ENCODE results near the gene NT5C.
"Not testable (repeated sequence)": the region's sequence is repeated elsewhere in the genome, so short reads cannot be mapped to it uniquely, and the experiment has no call there.

Gene NT5C

GRCh38 chr17:75142236-75142971 is 10.9 kb upstream of the NT5C start:
- no peak for DNase-seq

- DNase-seq, result no peak
Measured at GRCh38 chr17:75138519-75138918, 7.0 kb upstream of the NT5C start.

GRCh38 chr17:75137762-75138161 is 6.2 kb upstream of the NT5C start:
- not testable (repeated sequence) for DNase-seq

DNA sequence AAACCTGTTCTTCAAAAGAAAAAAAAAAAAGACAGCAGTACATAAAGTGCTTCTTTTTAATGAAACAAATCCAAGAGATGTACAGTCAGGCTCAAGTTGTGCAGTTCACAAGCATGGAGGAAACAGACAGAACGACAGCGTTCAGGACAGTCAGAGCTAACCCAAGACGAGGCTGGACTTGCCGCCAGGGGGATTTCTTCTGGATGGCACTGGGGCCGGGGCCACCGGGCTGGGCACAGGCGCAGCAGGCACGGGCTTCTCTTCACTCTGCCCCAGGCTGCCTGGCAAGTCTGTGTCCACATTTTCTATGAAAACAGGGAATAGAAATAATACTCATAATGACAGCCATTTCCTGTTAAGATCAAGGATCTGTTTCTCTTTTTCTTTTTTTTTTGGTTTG is 4.4 kb upstream of the NT5C start:
- no peak for DNase-seq

DNA sequence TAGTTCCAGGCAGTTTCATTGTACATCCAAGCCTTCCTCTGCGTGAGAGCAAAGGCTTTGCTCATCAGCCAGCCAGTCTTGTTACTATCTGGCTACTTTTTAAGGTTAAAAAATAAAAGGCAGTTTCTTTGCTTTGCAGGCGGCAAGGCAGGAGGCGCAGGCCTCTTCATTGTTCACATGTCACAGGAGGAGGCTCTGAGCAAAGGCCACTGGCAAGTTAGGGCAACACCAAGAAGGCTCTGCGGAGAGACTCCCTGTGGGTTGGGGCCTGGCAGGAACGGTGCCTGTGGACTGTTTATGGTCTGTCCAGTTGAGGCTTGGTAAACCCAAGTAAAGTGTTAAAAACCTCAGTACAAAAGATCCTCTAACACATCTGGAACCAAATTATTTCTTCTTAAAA is 3.9 kb upstream of the NT5C start:
- DNase-seq, result no peak

- DNase-seq, result not testable (repeated sequence)
Measured at GRCh38 chr17:75133607-75134347, 2.2 kb upstream of the NT5C start.

DNA sequence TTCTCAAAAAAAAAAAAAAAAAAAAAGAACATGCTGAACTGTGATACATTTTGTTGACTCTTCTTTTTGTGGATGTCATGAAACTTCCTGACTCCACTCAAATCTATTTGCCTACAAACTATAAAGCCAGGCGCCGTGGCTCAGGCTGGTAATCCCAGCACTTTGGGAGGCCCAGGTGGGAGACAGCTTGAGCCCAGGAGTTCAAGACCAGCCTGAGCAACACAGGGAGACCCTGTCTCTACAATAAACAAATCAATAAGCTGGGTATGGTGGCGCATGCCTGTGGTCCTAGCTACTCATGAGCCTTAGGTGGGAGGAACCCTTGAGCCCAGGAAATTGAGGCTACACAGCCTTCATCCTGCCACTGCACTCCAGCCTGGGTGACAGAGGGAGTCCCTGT is 1.5 kb upstream of the NT5C start:
- DNase-seq, result no peak

DNA sequence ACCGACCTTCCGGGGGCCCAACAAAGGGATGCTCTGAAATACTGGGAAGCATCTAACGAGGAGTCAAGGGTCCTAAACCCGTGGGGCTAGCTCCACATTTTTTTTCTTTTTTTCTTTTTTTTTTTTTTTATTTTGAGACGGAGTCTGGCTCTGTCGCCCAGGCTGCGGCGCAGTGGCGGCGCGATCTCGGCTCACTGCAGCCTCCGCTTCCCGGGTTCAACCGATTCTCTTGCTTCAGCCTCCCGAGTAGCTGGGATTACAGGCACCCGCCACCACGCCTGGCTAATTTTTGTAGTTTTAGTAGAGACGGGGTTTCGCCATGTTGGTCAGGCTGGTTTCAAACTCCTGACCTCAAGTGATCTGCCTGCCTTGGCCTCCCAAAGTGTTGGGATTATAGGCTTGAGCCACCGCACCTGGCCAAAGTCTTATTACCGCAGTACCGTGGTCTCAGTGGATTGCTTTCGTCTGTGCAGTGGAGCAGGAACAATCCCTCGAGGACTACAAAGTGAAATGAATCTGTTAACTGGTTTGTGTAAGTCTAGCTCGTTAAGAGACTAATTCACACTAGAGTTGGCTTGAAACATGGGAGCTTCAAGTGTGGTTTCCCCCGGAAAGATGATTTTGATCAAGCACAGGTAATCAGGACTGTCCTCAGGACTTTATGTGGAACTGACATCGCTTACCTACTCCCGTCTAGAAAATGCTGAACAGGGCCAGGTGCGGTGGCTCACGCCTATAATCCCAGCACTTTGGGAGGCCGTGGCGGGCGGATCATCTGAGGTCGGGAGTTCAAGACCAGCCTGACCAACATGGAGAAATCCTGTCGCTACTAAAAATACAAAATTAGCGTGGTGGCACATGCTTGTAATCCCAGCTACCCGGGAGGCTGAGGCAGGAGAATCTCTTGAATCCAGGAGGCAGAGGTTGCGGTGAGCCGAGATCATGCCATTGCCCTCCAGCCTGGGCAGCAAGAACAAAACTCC is 767 bp upstream of the NT5C start:
- DNase-seq, result not testable (repeated sequence)

DNA sequence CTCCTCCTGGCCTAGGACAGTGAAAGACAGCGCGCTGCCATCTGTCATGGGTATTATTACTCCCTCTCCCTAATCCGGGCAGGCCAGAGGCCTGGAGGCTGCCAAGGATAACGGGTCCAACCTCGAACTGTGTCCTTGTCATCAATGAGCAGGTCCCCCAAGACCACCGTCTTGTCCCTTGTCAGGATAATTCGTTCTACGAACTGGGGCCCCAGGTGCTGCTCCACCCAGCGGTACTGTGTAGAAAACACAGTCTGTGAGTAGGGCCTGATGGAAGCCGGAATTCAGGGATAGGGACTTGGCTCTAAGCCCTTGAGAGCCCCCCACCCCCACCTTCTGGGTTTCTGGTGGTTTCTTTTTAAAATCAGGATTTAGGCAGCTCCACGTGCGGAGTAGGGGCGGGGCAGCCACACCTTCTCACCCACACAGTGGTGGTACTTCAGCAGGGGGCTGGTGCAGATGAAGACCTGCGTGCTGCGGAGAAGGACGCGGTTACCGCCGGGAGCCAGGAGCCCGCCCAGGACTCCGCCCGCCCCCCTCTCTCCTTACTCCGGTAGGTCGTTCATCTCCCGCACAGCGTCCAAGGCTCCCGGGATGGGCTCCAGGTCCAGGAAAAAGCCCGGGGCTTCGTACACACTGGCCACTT is 787 bp downstream of the NT5C start:
- DNase-seq, result peak; percentile 44

- DNase-seq, result no peak
Measured at GRCh38 chr17:75130059-75130631, 1.4 kb downstream of the NT5C start.

- no peak for DNase-seq
Measured at GRCh38 chr17:75129576-75129975, 2.0 kb downstream of the NT5C start.

GRCh38 chr17:75128694-75129505 is 2.6 kb downstream of the NT5C start:
- DNase-seq, result no peak

DNA sequence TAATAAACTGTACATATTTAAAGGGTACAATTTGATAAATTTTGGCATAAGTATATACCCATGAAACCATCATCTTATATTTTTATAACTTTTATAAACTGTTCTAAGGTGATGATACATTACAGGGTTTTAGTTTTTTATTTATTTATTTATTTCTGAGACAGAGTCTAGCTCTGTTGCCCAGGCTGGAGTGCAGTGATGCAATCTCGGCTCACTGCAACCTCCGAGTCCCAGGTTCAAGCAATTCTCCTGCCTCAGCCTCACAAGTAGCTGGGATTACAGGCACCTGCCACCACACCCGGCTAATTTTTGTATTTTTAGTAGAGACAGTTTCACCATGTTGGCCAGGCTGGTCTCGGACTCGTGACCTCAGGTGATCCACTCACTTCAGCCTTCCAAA is 3.6 kb downstream of the NT5C start:
- DNase-seq, result not testable (repeated sequence)

DNA sequence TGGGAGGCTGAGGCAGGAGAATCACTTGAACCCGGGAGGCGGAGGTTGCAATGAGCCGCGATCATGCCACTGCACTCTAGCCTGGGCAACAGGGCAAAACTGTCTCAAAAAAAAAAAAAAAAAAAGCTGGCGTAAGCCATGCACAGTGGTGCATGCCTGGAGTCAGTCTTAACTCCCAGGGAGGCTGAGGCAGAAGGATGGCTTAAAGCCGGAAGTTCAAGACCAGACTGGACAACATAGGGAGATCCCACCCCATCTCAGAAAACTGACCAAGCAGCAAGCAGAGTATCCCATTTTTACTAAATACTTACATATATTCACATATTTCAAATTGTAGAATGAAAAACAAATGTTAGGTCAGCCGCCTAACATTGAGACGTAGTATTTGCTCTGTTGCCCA is 4.6 kb downstream of the NT5C start:
- no peak for DNase-seq

DNA sequence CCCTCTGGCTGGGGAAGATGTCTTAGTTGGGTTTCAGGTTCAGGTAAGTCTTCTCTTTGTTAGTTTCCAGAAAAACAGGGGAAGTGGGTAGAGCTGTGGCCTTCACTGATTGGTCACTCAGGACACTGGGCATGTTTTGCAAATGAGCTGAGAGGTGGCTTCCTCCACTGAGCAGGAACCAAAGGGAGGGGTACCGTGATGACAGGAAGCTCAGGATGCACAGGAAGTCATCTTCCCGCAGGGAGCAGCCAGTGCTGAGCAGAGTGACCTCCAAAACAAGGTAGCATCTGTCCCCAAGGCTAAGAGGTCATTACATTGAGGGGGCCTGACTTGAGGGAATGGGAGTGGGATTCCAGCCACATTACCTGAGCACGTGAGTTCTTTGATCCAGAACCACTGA is 5.6 kb downstream of the NT5C start:
- no peak for DNase-seq

- no peak for DNase-seq
Measured at GRCh38 chr17:75124819-75125162, 6.8 kb downstream of the NT5C start.

DNA sequence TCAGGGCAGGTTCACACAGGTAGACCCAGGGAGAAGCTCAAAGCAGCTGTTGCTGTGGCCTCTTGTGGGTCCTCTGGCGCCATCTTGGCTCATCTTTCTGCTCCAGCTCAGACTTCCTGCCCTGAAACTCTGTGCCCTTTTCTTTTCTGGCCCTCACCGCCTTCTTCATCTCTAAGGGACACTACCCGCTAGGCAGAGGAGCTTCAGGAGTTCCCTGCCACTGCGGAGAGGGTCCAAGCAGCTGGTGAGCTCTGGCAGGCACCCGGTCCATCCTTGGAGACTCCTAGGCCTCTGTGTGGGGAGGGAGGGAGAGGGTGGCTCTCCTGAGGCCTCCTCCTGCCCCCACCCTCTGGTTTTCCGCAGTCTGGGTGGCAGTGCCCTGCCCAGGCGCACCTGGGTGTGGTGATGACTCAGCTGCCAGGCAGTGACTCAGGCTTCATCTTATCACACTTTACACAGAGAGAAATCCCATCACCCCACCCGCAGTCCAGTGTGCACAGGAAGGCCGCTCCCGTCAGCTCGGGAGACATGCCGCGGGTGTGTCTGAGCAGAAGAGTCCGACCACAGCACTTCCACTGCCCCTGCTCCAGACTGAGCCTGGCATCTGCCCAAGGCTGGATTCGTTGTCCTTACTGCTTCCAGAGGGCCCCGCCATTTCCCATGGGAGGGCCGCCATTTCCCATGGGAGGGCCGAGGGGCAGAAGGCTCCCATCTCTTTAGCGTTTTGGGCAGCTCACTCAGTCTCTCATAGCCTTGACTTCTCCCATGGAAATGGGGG is 7.3 kb downstream of the NT5C start:
- no peak for DNase-seq

GRCh38 chr17:75118307-75118706 is 13.2 kb downstream of the NT5C start:
- no peak for DNase-seq

- DNase-seq, result no peak
Measured at GRCh38 chr17:75116737-75117136, 14.8 kb downstream of the NT5C start.

DNA sequence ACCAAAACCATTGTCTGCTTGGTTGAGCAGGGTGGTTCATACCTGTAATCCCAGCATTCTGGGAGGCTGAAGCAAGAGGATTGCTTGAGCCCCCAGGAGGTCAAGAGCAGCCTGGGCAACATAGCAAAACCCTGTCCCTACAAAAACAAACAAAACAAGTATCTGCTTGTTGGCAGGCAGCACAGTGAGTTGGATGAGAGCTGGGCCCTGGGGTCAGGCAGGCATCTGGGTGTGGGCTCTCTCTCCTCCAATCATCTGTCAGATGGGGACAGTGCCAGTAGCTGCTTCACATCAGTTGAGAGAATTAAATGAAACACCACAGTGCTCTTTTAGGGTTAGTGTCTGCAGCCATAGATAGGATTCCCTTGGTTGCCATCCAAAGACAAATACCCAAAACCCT is 16.0 kb downstream of the NT5C start:
- DNase-seq, result no peak

All from NCI-H1694 (cell line).